GM12801 (cell line): ENCODE measurements around the gene ZNF362.

ENCODE experiments used
- CTCF ChIP-seq: IDR thresholded peaks from one replicate; pipeline ENCODE4 v1.5.1; 2011; ENCODE audit warnings: control low read depth; ENCODE audit not compliant: insufficient read length; ENCODE audit errors: extremely low read depth

The ZNF362 gene

GRCh38 chr1:33342041-33342723, 85.9 kb downstream of the ZNF362 start:
- TF ChIP-seq CTCF: no peak

- TF ChIP-seq CTCF: no peak
These were observed 87.2 kb downstream of the ZNF362 start for GRCh38 chr1:33343539-33343938.

- no peak for TF ChIP-seq CTCF
These were observed 88.7 kb downstream of the ZNF362 start for GRCh38 chr1:33344896-33345560.

DNA sequence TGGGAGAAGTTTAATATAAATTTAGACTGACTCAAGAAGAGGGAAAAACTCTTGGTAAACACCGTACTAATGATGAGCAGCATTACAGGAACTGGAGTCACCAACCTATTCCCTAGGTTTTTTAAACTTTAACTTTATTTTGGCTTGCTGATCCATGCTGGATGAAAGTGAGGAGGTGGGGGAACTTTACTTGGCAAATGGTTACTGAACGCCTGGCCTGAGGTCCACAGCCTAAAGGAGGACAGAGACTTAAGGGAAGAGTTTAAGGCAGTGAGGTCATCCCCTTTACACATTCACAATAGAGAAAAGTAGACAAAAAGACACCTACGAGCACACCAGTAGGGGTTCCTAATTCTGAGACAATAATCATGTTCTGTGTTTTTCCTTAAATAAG, 90.2 kb downstream of the ZNF362 start:
- TF ChIP-seq CTCF: no peak

- TF ChIP-seq CTCF: no peak
These were observed 90.8 kb downstream of the ZNF362 start for GRCh38 chr1:33346927-33347649.

- no peak for TF ChIP-seq CTCF
These were observed 91.3 kb downstream of the ZNF362 start for GRCh38 chr1:33347650-33347992.

GRCh38 chr1:33348194-33348593, 91.9 kb downstream of the ZNF362 start:
- TF ChIP-seq CTCF: no peak
